Measurements from ENCODE around the gene TMEM183A. TPM values are rescaled to one million over a fixed set of nuclear protein-coding genes. Genes with fewer than 3 reads are reported as not detected.

Gene TMEM183A
- polyA plus RNA-seq = 46.7 TPM

DNA sequence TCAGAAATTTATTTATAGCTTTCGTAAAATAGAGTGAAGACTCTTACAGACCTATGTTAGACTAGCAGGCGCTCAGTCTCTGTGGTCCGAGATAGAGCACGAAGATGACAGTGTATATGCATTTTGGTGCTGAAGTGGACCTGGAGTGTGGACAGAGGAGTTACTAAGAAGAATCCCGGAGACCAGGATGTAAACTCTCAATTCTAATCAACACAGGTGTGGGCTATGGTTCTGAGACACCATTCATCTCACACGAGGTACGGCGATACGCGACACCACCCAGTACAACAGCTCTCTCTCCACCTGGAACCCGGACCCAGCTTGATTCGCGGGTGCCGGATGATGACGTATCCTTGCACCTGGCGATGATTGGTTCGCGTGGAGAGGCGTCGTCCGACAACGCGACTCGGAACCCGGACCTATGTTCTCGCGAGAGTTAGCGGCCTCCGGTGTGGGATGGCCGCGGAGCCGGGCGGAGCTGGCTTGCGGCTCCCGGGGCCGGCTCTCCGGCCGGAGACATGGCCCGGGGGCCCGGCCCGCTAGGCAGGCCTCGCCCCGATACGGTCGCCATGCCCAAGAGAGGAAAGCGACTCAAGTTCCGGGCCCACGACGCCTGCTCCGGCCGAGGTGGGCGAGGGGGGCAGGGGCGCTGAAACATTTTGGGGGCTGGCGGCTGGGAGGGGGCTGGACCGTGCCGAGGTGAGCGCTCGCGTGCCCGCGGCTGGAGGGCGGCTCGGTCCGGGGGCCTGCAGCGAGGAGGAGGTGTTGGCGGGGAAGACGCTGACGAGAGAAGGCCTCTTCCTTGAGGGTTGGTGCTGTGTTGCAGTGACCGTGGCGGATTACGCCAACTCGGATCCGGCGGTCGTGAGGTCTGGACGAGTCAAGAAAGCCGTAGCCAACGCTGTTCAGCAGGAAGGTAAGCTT, at the start of gene TMEM183A:
Gene TMEM183A (plus strand): TSS at position 427 of the 924 bp plus-strand sequence. CDS start 92 bp downstream, at position 519.
- peaks cover 24 to 29% (median 24%) of the 10 kb centered on the region in 3 donors for H3K4me1 Mint-ChIP-seq

DNA sequence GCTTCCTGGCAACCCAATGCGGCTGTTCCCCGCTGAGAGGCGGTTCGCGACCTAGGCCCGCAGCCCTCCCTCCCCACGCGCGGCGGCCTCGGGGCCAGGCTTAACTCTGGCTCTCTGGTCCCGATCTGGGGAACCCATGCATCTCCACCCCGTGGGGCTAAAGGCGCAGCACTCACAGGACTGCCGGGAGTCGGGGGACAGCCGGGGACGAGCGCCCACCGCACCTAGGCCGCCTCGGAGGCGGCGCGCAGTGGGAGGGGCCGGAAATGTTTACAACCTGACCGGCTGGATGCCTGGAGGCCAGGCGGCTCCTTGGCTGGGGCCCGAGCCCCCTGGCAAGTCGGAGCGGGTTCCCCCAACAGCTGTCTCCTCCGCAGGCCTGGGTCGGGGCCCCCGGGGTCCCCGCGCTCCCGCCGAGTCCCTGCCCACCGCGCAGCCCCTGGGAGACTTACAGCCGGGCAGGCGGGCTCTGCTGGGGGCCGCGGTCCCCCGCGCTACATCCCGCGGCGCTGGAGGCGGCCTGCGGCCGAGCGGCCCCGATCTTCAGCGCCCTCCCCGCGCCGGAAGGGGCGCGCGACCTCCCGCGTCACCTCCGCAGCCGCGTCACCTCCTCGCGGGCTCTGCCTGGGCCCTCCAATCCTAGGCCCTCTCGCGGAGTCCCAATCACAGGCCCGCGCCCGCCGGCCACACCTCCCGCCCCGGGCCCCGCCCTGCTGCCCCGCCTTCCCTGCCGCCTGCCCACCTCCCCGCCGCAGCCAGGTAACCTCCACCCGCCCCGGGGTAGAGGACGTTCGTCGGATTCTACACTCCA, 49.2 kb upstream of the TMEM183A start, which contains the start of gene ADIPOR1:
Gene ADIPOR1 (minus strand): TSS at position 580 of the 811 bp plus-strand sequence. CDS start 7,242 bp downstream, outside the sequence.
- Mint-ChIP-seq H3K27ac (peak within 1 kb of the TSS; percentile 84 to 92 (median 91)), H3K9me3 (no peaks in the 10 kb centered on the region), H3K27me3 (no peaks in the 10 kb centered on the region), H3K4me1 (peaks cover 18 to 29% (median 25%) of the 10 kb centered on the region in 3 donors), H3K36me3 (no peaks in the 10 kb centered on the region), H3K4me3 (peak within 1 kb of the TSS; percentile 85 to 94 (median 92))

More for the DNA sequence above, at the start of gene TMEM183A:
- H3K27ac Mint-ChIP-seq = peak within 1 kb of the TSS; percentile 92 to 99 (median 99)
- H3K9me3 Mint-ChIP-seq = peaks cover 0 to 4% (median 4%) of the 10 kb centered on the region in 3 donors
- H3K27me3 Mint-ChIP-seq = no peaks in the 10 kb centered on the region
- peaks cover 4% of the 10 kb centered on the region for H3K36me3 Mint-ChIP-seq
- peak within 1 kb of the TSS; percentile 95 to 99 (median 96) for H3K4me3 Mint-ChIP-seq

DNA sequence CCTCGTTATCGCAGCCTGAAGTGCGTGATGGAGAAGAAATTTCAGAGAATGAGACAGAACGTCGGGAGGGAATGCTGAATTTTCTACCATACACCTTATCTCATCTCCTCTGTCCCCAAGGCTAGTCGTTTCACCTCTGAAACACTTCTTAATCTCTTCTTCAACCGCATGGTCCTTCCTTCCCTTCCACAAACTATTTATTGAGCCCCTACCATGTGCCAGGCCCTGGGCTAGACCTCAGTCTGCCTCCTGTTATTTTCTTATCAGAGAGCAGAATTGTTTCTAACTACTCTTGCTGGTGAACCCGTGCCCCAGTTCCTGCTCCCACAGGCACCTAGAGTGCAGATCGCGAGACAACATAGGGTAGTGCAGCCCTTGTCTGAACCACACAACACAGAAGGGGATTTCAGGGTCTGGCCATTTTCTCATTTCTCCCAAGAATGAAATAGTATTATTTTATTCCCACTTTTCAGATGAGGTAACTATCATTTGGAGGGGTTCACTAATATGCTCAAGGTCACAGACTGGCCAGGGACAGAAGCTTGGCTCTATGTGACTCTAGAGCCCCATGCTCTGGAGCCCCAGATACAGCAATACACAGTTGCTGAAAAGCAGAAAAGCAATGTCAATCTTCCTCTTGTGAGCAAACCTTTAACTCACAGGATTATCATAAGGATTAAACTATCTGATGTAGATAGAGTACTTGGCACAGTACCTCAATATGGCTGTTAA, 48.5 kb upstream of the TMEM183A start:
- Mint-ChIP-seq H3K36me3 (peaks cover 2% of the 10 kb centered on the region), H3K4me3 (peak overlapping the region; percentile 85 to 94 (median 92)), H3K27me3 (no peaks in the 10 kb centered on the region), H3K4me1 (peaks cover 18 to 26% (median 26%) of the 10 kb centered on the region in 3 donors), H3K27ac (peak overlapping the region; percentile 84 to 91 (median 84)), H3K9me3 (no peaks in the 10 kb centered on the region)

DNA sequence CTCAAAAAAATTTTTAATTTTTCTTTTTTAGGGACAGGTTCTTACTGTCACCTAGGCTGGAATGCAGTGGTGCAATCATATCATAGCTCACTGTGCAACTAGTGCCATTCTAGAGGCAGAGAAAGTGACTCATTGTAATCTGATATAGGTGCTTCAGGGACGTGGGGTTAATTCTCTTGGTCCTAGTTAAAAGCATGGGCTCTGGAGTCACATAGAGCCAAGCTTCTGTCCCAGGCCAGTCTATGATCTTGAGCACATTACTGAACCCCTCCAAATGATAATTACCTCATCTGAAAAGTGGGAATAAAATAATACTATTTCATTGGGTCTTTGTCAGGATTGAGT, 47.9 kb upstream of the TMEM183A start:
- Mint-ChIP-seq H3K9me3 (no peaks in the 10 kb centered on the region), H3K36me3 (peaks cover 3% of the 10 kb centered on the region), H3K4me1 (peaks cover 14 to 24% (median 22%) of the 10 kb centered on the region in 3 donors), H3K4me3 (peak overlapping the region in 1 of 4 donors; percentile 91), H3K27ac (peak overlapping the region in 1 of 3 donors; percentile 84), H3K27me3 (no peaks in the 10 kb centered on the region)

DNA sequence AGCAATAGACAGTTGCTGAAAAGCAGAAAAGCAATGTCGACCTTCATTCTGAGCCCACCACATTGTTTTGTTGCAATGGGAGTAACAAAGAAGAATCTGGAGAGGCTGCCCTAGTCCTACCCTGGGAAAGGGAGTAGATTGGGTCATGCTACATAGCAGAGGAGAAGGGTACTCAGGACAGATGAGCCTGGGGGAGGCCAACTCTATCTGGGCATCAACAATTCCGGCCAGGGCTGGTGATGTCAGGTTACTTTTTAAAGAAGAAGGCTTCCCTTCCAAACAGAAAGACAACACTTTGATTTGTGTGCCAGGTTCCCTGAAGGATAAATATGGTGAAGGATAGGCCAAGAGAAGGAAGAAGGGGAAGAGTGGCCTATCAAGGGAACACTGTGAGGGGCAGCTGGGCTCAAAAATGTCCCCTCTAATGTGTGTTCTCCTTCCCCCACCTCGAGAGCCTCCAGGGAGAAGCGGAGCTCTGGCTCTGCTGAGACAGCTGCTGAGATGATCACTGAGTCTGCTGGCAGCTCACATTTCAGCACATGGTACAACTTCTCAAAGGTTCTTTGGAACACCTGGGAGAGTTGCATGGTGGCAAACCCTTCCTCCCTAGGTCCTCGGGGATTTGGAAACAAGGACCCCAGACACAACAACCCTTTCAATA, 45.8 kb upstream of the TMEM183A start:
- Mint-ChIP-seq H3K4me1 (peaks cover 15 to 22% (median 19%) of the 10 kb centered on the region in 3 donors), H3K27me3 (no peaks in the 10 kb centered on the region), H3K36me3 (peaks cover 3% of the 10 kb centered on the region), H3K9me3 (no peaks in the 10 kb centered on the region), H3K4me3 (peak overlapping the region in 1 of 4 donors; percentile 78), H3K27ac (no peak overlapping the region)

DNA sequence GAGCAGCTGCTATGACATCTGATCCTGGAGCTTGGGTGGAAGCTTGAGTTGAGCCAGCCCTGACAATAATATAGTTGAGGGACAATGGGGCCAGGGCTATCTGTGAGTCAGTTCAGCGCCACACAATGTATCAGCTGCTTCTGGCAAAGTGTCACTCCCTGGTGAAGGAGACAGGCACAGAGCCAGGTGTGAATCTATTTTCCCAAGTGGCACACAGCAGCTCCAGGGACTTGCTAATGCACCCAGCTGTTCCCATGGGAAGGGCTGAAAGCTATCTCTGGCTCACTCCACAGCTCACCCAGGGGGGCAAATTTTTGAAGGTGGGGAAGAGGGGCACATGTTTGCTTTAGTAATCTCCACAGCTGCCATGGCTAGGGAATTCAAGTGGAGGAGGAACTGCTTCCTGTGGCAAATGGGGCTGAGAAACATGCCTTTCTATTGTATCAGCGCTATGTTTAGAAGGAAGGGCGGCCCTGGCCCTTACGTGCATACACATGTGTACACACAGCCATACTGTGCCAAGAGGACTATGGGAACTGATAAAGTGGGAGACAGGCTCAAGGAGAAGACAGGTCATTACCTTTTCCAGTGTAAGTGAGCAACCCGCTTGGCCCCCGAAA, 42.3 kb upstream of the TMEM183A start:
- peaks cover 3% of the 10 kb centered on the region for H3K36me3 Mint-ChIP-seq
- H3K9me3 Mint-ChIP-seq = no peaks in the 10 kb centered on the region
- H3K4me3 Mint-ChIP-seq = peak overlapping the region in 2 of 4 donors; percentile 66 to 88
- H3K27me3 Mint-ChIP-seq = peaks cover 2% of the 10 kb centered on the region
- H3K4me1 Mint-ChIP-seq = peaks cover 21 to 23% (median 22%) of the 10 kb centered on the region in 3 donors
- H3K27ac Mint-ChIP-seq = peak overlapping the region in 2 of 3 donors; percentile 38 to 74

- peaks cover 3% of the 10 kb centered on the region for H3K36me3 Mint-ChIP-seq
These were observed 41.8 kb upstream of the TMEM183A start for GRCh38 chr1:202965422-202965821.

DNA sequence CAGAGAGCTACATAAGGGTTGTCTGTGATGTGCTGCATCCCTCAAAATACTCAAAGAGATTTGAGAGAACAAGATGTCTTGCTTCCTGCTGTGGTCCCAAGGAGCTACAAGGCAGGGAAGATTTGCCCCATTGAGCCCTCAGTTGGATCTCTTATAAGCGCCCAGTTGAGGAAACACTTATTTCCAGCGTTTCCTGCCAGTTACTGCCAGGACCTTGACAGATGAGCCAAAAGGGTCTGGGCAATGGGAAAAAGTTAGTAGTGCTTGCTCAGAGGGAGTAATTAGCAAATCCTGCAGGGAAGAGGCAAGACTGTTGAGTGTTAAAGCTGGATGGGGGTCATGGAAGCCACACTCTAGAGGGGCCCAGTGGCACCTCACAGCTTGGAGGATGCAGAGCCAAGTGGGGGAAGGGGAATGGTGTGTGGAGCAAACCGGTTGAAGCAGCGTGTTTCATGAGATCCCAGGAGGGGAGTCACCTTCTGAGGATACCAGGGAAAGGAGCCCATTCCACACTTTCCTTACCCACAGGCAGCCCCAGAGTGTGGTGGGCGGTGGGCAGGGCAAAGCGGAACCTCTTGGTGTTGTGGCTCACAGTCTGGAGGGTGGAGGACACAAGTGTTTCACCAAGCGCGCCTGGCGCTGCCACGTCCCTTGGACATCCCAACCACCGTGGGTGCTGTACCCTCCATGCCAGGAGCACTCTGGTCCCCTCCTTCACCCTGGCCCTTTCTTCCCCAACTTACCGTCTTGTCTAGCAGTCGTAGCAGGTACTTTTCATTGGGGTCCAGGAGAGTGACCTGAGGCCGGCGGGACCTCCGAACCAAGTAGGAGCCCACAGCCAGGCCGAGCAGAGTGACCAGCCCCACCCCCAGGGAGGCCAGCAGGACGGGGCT, 40.9 kb upstream of the TMEM183A start:
- peaks cover 3% of the 10 kb centered on the region for H3K36me3 Mint-ChIP-seq

More at GRCh38 chr1:202965422-202965821, 41.8 kb upstream of the TMEM183A start:
- Mint-ChIP-seq H3K9me3 (no peaks in the 10 kb centered on the region), H3K27me3 (peaks cover 2% of the 10 kb centered on the region), H3K4me1 (peaks cover 22 to 23% (median 22%) of the 10 kb centered on the region in 3 donors), H3K4me3 (peak overlapping the region in 2 of 4 donors; percentile 85 to 88), H3K27ac (peak overlapping the region; percentile 38 to 74 (median 71))

DNA sequence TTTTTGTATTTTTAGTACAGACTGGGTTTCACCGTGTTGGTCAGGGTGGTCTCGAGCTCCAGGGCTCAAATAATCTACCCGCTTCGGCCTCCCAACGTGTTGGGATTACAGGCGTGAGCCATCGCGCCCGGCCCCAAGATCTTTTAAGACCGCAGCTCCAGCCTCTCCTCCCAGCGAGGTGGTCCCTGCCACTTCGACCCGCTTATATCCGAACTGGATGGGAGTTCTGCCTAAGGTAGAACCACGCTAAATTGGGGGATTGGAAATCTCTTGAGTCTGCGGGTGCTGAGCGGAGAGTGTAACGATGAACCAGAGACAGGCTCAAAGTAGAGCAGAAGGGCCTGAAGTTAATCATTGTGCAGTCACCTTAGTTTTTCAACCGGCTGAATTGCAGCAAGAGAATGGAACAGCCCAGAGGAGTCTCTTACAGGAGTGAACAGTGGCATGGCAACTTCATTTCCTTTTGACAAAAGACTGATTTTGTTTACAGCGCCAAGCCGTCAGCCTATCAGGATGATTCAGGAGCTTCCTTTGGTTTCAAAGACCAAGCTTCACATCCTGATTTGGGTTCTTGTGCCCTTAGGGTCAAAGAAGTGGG, 39.4 kb upstream of the TMEM183A start:
- H3K27me3 Mint-ChIP-seq = peaks cover 2% of the 10 kb centered on the region
- peak overlapping the region; percentile 75 to 93 (median 86) for H3K27ac Mint-ChIP-seq
- peak overlapping the region; percentile 87 to 97 (median 92) for H3K4me3 Mint-ChIP-seq
- peaks cover 3% of the 10 kb centered on the region for H3K36me3 Mint-ChIP-seq
- H3K4me1 Mint-ChIP-seq = peaks cover 22 to 25% (median 24%) of the 10 kb centered on the region in 3 donors
- no peaks in the 10 kb centered on the region for H3K9me3 Mint-ChIP-seq

More for the DNA sequence above, 40.9 kb upstream of the TMEM183A start:
- Mint-ChIP-seq H3K4me1 (peaks cover 22 to 24% (median 23%) of the 10 kb centered on the region in 3 donors), H3K27me3 (peaks cover 2% of the 10 kb centered on the region), H3K9me3 (no peaks in the 10 kb centered on the region), H3K27ac (peak overlapping the region in 2 of 3 donors; percentile 38 to 74), H3K4me3 (peak overlapping the region; percentile 81 to 92 (median 86))

DNA sequence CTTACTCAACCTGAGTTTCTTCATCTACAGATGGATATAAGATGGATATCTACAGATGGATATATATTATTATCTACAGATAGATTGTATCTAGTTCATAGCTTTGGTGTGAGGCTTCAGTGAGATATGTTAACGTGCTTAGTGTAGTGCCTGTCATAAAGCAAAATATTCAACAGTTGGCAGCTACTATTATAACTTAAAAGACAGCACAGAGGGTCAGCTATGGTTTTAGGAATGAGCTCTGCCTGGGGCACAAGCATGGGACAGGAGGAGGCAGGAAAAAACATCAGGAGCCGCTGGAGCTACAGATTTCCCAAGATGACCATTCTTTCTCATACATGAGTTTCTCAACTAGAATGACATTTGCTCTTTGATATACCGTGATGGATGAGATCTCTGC, 38.8 kb upstream of the TMEM183A start:
- Mint-ChIP-seq H3K4me3 (peak overlapping the region; percentile 79 to 97 (median 88)), H3K27ac (peak overlapping the region; percentile 75 to 90 (median 86)), H3K27me3 (peaks cover 2% of the 10 kb centered on the region), H3K9me3 (no peaks in the 10 kb centered on the region), H3K36me3 (peaks cover 3% of the 10 kb centered on the region), H3K4me1 (peaks cover 22 to 25% (median 24%) of the 10 kb centered on the region in 3 donors)

DNA sequence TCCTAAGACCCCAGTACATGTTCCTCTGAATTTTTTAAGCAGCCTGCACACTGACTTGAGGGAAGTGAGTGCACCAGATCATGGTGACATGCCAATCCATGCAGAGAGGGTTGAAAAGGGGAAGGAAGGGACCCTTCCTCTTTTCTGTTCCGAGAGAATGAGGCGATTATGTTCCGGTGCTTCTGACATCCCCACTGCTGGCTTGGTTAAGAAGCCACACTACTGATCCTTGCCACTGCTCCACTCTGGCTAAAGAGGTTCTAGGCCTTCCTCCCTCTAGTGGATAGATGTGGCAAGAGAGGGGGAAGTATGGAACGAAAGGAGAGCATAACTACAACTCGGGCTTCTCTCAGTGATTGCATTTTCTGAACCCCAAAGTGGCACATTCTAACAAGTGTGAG, 38.3 kb upstream of the TMEM183A start:
- Mint-ChIP-seq H3K27me3 (peaks cover 2% of the 10 kb centered on the region), H3K4me3 (peak overlapping the region; percentile 79 to 97 (median 88)), H3K4me1 (peaks cover 22 to 25% (median 25%) of the 10 kb centered on the region in 3 donors), H3K36me3 (no peaks in the 10 kb centered on the region), H3K27ac (peak overlapping the region; percentile 75 to 90 (median 78)), H3K9me3 (no peaks in the 10 kb centered on the region)

DNA sequence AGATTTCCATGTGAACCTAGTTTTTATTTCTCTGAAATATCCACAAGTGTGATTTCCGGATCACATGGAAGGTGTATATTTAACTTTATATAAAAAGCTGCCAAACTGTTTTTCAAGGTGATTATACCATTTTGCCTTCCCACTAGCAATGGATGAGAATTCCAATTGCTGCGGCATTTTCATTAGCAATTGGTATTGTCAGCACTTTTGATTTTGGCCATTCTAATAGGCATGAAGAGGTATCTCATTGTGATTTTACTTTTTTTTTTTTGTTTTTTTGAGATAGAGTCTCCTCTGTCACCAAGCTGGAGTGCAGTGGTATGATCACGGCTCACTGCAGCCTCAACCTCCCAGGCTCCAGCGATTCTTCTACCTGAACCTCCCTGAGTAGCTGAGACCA, 35.1 kb upstream of the TMEM183A start:
- Mint-ChIP-seq H3K27ac (peak overlapping the region in 1 of 3 donors; percentile 35), H3K4me3 (no peak overlapping the region), H3K27me3 (peaks cover 2% of the 10 kb centered on the region), H3K36me3 (no peaks in the 10 kb centered on the region), H3K9me3 (no peaks in the 10 kb centered on the region), H3K4me1 (peaks cover 17 to 22% (median 17%) of the 10 kb centered on the region in 3 donors)
